Smooth muscle cell (in vitro differentiated cells): ENCODE data around the gene TENM4. TPM values are rescaled to one million over a fixed set of nuclear protein-coding genes. Genes with fewer than 3 reads are reported as not detected.

Experiments
- DNase-seq: peaks from one replicate; lab custom pipeline; 2025; ENCODE audit not compliant: unreplicated experiment; lab: John Stamatoyannopoulos, UW
- H2AFZ ChIP-seq: fragments of 200-600 bp; sonication (generic); 2 replicates; pipeline ENCODE4 v1.6.0; 2016; ENCODE audit warnings: antibody characterized with exemption, low read depth, mild to moderate bottlenecking
- H3F3A ChIP-seq: fragments of 200-600 bp; sonication (generic); 2 replicates; pipeline ENCODE4 v1.6.0; 2017; ENCODE audit warnings: antibody characterized with exemption, low read depth
- H3K27ac ChIP-seq: fragments of 200-600 bp; sonication (generic); 2 replicates; pipeline ENCODE4 v1.5.1; 2016; ENCODE audit warnings: low read depth, mild to moderate bottlenecking
- H3K27me3 ChIP-seq: fragments of 200-600 bp; sonication (generic); 2 replicates; pipeline ENCODE4 v1.6.1; 2016; ENCODE audit warnings: low read depth, mild to moderate bottlenecking
- H3K36me3 ChIP-seq: fragments of 200-600 bp; sonication (generic); 2 replicates; pipeline ENCODE4 v1.5.1; 2016; ENCODE audit warnings: low read depth
- H3K4me1 ChIP-seq: fragments of 200-600 bp; sonication (generic); 2 replicates; pipeline ENCODE4 v1.5.1; 2016; ENCODE audit warnings: low read depth
- H3K4me2 ChIP-seq: fragments of 200-600 bp; sonication (generic); 2 replicates; pipeline ENCODE4 v1.6.0; 2016; ENCODE audit warnings: mild to moderate bottlenecking
- H3K4me3 ChIP-seq: fragments of 200-600 bp; sonication (generic); 2 replicates; pipeline ENCODE4 v1.5.1; 2016; ENCODE audit warnings: mild to moderate bottlenecking
- H3K79me2 ChIP-seq: fragments of 200-600 bp; sonication (generic); 2 replicates; pipeline ENCODE4 v1.6.0; 2016; ENCODE audit warnings: low read depth, mild to moderate bottlenecking
- H3K9ac ChIP-seq: fragments of 200-600 bp; sonication (generic); 2 replicates; pipeline ENCODE4 v1.6.0; 2016; ENCODE audit warnings: low read depth
- H3K9me3 ChIP-seq: fragments of 200-600 bp; sonication (generic); replicated peaks from 2 replicates; pipeline ENCODE4 v1.5.1; 2016; ENCODE audit warnings: low read depth
- H4K20me1 ChIP-seq: fragments of 200-600 bp; sonication (generic); 2 replicates; pipeline ENCODE4 v1.6.0; 2016; ENCODE audit warnings: low read depth
- CTCF ChIP-seq: fragments of 200-600 bp; sonication (generic); IDR thresholded peaks from 2 replicates; pipeline ENCODE4 v1.5.1; 2017; ENCODE audit warnings: borderline replicate concordance, mild to moderate bottlenecking, antibody characterized with exemption; ENCODE audit not compliant: insufficient read depth, poor library complexity, severe bottlenecking
- WGBS: methylation state at CpG from one replicate; pipeline ENCODE4 v1.1.7; 2016; ENCODE audit warnings: low lambda C conversion rate; 5-methylcytosine and 5-hydroxymethylcytosine counted together
- polyA plus RNA-seq: library from polyadenylated mRNA; unstranded; fragments of >200 nt; fragmentation: Nextera tagmentation; extraction: Ambion mirVana; gene quantifications from 2 replicates; pipeline ENCODE4 v1.2.1, GENCODE V29; 2016
- total RNA-seq: library from RNA; depleted of rRNA; stranded (reverse); fragments of >200 nt; gene quantifications from 2 replicates; pipeline ENCODE4 v1.2.3, GENCODE V29; 2014

Gene TENM4
- total and polyA plus RNA-seq, 2 experiments from 2014 or later, result 31.6 to 38.2 TPM

DNA sequence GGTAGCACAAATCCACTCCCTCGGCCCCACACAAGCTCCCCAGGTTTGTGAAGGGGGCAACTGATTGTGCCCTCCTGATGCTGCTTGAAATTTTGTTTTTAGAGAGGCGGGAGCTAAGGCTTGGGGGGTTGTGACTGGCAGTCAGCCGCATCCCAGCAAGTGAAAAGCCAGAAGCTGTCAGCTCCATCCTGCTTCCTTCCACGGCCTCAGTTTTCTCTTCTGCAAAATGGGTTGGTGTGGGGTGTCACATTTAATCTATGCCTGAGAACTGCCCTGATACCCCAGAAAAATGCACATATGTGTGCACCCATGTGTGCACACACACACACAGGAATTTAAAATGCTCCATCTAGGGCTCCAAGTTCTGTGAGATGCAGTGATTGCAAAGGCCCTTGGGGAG lies 358.6 kb downstream of the TENM4 start:
- Histone ChIP-seq H2AFZ (no peak overlapping the region), H3K27ac (peak overlapping the region; percentile 44), H3K27me3 (no peaks in the 10 kb centered on the region), H3K36me3 (no peaks in the 10 kb centered on the region), H3K4me3 (no peak overlapping the region), H3K4me1 (peaks cover 41% of the 10 kb centered on the region), H3K9ac (no peak overlapping the region), H3K4me2 (no peak overlapping the region), H3K79me2 (no peaks in the 10 kb centered on the region), H3F3A (peaks cover 16% of the 10 kb centered on the region), H3K9me3 (no peaks in the 10 kb centered on the region), H4K20me1 (no peaks in the 10 kb centered on the region)
- no peak for TF ChIP-seq CTCF
- WGBS, result 95% methylated on average over 4 of the region's 4 CpGs
- DNase-seq, result no peak

DNA sequence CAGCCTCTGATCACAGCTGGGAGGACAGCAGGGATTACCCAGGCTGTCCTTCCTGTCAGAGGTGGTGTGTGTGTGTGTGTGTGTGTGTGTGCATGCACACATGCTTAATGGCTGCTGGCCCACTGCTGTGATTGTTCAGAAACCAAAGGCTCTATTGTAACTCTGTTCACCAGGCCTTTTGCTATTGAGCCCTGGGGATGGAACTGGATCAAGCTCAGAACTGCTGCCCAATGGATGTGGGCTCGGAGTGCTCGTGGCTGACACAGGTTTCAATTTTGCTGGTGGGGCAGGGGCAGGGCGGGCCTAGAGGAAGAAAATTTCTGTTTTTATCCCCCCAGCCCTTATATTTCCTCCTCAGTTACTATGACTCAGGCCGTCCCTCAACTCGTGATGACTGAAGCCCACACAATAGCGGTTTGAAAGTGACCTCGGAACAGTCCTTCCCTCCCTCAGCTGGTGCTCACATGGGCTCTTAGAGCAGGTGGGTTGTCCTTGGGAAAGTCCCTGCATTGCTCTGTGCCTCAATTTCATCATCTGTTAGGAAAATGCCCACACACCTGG lies 359.3 kb downstream of the TENM4 start:
- Histone ChIP-seq H3K79me2 (no peaks in the 10 kb centered on the region), H3K4me2 (no peak overlapping the region), H3K9me3 (no peaks in the 10 kb centered on the region), H3F3A (peaks cover 12% of the 10 kb centered on the region), H4K20me1 (no peaks in the 10 kb centered on the region), H2AFZ (no peak overlapping the region), H3K4me1 (peaks cover 35% of the 10 kb centered on the region), H3K9ac (peak overlapping the region; percentile 40), H3K27ac (peak overlapping the region; percentile 45), H3K4me3 (no peak overlapping the region), H3K27me3 (no peaks in the 10 kb centered on the region), H3K36me3 (no peaks in the 10 kb centered on the region)
- DNase-seq, result no peak
- 58% methylated on average over 7 of the region's 7 CpGs for WGBS
- TF ChIP-seq CTCF, result no peak

DNA sequence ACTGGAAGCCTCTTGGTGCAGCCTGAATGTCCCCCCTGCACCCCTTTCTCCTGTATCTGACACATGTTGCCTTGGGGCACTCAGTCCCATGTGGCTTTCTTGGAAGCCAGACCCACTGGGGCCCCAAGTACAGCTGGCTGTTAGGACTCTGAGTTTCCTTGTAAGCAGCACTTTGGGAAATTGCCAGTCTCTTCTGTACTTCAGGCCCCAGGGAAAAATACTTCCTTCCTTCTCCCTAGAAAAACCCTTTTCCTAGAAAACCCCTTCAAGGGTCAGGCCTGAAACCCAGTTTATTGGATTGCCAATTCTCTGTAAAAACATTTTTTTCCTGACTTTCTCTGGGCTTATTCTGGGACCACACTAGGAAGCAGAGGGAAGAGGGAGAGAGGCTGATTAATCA lies 360.3 kb downstream of the TENM4 start:
- no peak overlapping the region for H3K4me2 ChIP-seq
- H3K27me3 ChIP-seq, result no peaks in the 10 kb centered on the region
- H3K9ac ChIP-seq, result no peak overlapping the region
- no peak overlapping the region for H3K4me3 ChIP-seq
- H3K4me1 ChIP-seq, result peaks cover 35% of the 10 kb centered on the region
- no peaks in the 10 kb centered on the region for H3K36me3 ChIP-seq
- H2AFZ ChIP-seq, result no peak overlapping the region
- no peak for TF ChIP-seq CTCF
- peak overlapping the region; percentile 45 for H3K27ac ChIP-seq
- DNase-seq, result no peak
- H3K9me3 ChIP-seq, result no peaks in the 10 kb centered on the region
- H4K20me1 ChIP-seq, result no peaks in the 10 kb centered on the region
- H3K79me2 ChIP-seq, result no peaks in the 10 kb centered on the region
- peaks cover 12% of the 10 kb centered on the region for H3F3A ChIP-seq

- Histone ChIP-seq H3K79me2 (no peaks in the 10 kb centered on the region), H4K20me1 (no peaks in the 10 kb centered on the region), H3K27ac (peak overlapping the region; percentile 20), H3K4me1 (peaks cover 35% of the 10 kb centered on the region), H3F3A (peaks cover 12% of the 10 kb centered on the region), H3K9ac (no peak overlapping the region), H3K9me3 (no peaks in the 10 kb centered on the region), H3K36me3 (no peaks in the 10 kb centered on the region), H3K4me3 (no peak overlapping the region), H3K27me3 (no peaks in the 10 kb centered on the region), H2AFZ (no peak overlapping the region), H3K4me2 (no peak overlapping the region)
- no peak for TF ChIP-seq CTCF
- 96% methylated on average over 7 of the region's 7 CpGs for WGBS
- DNase-seq, result no peak
Measured at GRCh38 chr11:79078999-79079398, 361.8 kb downstream of the TENM4 start.
